T47D (cell line): ENCODE measurements around the gene MAN1A1.

Experiments
- DNase-seq, 2 experiments: peaks; one replicate each; pipeline versions ENCODE4 v3.0.0 to v3.0.0-alpha.2; 2011 to 2012; ENCODE audit warnings: low read depth in 1 of 2, low spot score in 1 of 2
- JUND ChIP-seq: IDR thresholded peaks from 2 replicates; pipeline ENCODE4 v1.6.1; 2012; ENCODE audit warnings: low read depth
- in situ Hi-C: cut with HindIII; loops from 2 replicates; pipeline ENCODE4 v1.10.0; 2016; ENCODE audit warnings: low sequenced_read_pairs, low pct_unique_long_range_greater_than_20kb

Gene MAN1A1

DNA sequence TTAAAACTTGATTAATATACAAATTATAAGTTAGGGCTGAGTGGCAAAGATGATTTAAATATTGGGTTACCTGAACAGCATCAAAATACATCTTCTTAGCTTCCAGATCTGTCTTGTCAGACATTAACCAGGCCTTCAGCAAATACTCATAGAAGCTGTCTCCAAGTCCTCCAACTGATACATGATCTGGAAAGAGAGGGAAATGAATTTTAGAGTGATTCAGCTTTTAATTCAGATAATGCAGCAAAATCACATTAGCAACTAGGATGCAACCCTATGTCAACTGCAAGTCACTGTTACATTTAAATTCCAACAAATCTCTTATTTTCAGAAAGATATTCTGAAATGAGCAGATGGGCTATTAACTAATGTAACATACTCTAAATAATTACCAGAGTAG lies 155.9 kb downstream of the MAN1A1 start:
- in situ Hi-C loops = no loop called here
- TF ChIP-seq JUND = no peak
- DNase-seq = no peak

- DNase-seq = no peak
- in situ Hi-C loops = no loop called here
- TF ChIP-seq JUND = no peak
These were observed 157.4 kb downstream of the MAN1A1 start for GRCh38 chr6:119192200-119192599.

DNA sequence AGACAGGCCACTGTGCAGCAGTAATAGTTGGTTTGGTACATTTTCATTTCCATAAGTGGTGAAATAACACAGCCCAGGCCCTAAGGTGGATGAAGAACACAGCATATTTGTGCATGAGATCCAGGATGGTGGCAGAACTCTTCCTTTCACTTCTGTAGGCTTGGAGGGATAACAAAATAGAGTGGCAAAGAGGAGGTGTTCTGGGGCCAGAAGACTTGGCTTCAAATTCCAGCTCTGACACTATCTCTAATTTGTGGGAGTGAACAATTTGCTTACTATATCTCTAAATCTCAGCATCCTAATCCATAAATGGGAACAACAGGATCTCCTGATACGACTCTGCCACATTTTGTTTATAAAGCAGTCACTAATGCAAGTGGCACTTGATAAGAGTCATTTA lies 159.4 kb downstream of the MAN1A1 start:
- in situ Hi-C loops = no loop called here
- DNase-seq = no peak
- no peak for TF ChIP-seq JUND

GRCh38 chr6:119189498-119189897 lies 160.1 kb downstream of the MAN1A1 start:
- in situ Hi-C loops = no loop called here
- TF ChIP-seq JUND = no peak
- DNase-seq = no peak

DNA sequence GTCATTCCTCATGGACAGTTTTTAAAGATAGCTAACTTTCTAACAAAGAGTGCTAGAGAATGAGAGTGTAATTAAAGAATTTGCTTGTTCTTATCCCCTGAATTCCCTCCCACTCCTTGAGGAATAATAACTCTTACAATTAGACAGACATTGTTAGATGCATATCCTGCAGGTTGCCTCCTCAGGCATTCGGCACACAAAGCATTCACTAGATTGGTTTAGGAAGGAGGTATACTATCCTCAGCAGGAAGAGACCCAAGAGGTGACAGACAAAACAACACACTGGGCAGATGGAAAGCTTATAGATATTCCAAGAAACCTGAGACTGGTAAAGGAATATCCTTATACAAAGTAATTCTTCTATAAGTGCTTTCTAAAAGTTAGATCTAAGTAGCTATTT lies 162.0 kb downstream of the MAN1A1 start:
- no peak for DNase-seq
- in situ Hi-C loops = no loop called here

GRCh38 chr6:119186490-119186889 lies 163.1 kb downstream of the MAN1A1 start:
- in situ Hi-C loops = no loop called here
- DNase-seq = no peak
- TF ChIP-seq JUND = no peak

More for the DNA sequence above, 162.0 kb downstream of the MAN1A1 start:
- TF ChIP-seq JUND = no peak

GRCh38 chr6:119184008-119184648 lies 165.4 kb downstream of the MAN1A1 start:
- in situ Hi-C loops = no loop called here
- no peak for TF ChIP-seq JUND
- no peak for DNase-seq

- TF ChIP-seq JUND = no peak
- in situ Hi-C loops = no loop called here
- no peak for DNase-seq
These were observed 166.1 kb downstream of the MAN1A1 start for GRCh38 chr6:119183457-119183856.

GRCh38 chr6:119182875-119183274 lies 166.7 kb downstream of the MAN1A1 start:
- DNase-seq = no peak
- in situ Hi-C loops = no loop called here
- TF ChIP-seq JUND = no peak

DNA sequence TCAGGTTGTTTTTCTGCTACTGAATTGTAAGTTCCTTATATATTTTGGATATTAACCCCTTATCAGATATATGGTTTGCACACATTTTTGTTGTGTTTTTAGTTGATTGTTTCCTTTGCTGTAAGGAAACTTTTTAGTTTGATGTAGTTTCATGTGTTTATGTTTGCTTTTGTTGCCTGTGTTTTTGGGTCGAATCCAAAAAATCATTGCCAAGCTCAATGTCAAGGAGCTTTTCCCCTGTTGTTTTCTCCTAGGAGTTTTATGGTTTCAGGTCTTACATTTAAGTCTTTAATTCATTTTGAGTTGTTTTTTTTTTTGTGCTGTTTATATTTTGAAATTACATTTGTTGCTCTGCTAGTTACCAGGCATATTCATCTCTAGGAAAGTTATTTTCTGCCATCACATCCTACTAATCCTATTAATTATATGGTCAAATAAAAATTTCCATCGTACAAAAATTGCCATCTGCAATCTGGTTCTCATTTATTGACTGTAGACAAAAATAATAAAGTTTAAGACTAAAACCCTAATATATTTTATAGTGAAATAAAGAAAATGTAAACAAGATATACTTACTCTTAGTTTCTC lies 167.3 kb downstream of the MAN1A1 start:
- DNase-seq = no peak
- in situ Hi-C loops = no loop called here
- no peak for TF ChIP-seq JUND

DNA sequence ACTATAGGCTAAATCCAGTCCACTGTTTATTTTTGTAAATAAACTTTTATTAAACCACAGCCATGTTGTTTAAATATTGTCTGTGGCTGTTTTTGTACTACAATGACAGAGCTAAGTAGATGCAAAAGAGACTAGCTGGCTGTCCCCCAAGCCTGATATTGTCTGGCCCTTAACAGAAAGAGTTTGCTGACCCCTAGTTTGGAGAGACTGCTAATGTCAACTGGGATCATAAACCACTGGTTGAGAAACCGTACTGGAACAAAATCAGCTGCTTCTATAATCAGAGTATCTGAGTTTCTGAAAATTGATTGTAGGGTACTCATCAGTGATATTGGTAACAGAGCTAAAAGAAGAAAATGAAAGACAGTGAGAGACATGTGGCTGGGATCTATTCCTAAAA lies 168.5 kb downstream of the MAN1A1 start:
- in situ Hi-C loops = no loop called here
- DNase-seq = no peak
- TF ChIP-seq JUND = no peak

DNA sequence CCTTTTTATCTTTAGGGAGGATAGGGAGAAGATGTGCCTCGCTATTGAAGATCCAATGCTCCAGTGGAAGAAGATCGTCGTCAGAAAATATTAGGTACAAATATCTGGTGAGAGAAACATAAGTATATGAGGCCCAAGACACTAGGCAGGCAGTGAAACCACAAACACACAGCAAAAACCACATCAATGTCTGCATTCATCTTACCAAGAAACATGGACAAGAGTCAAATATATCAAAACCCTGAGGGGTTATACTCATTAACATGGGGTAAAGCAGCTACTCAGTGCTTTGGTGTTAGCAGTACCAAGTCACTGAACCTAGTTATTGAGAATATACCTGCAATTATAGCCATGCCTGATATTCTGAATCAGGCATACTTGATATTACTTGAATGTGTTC lies 169.7 kb downstream of the MAN1A1 start:
- TF ChIP-seq JUND = no peak
- in situ Hi-C loops = no loop called here
- no peak for DNase-seq

GRCh38 chr6:119179062-119179461 lies 170.5 kb downstream of the MAN1A1 start:
- in situ Hi-C loops = no loop called here
- DNase-seq = no peak

DNA sequence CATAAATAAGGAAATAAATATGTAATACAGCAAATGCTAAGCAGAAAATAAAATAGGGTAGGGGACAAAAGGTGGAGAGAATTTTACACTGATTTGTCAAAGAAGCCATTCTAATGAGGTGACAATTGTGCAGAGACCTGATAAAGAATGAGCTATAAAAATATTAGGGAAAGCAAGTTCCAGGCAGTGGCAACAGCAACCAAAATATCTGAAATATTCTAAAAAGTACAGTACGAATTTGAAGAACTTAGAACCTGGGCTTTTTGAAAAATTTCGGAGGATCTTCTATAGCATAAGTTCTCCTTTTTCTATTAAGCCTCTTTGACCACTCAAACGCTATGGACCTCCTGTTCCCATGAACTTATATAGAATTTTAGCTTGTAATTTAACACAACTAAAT lies 173.1 kb downstream of the MAN1A1 start:
- in situ Hi-C loops = no loop called here
- DNase-seq = no peak
- TF ChIP-seq JUND = no peak

More at GRCh38 chr6:119179062-119179461, 170.5 kb downstream of the MAN1A1 start:
- no peak for TF ChIP-seq JUND
